Gastroesophageal sphincter (tissue), 4 donors: ENCODE data around the gene SH2D3A. TPM values are rescaled to one million over a fixed set of nuclear protein-coding genes. Genes with fewer than 3 reads are reported as not detected.

Experiments
- ATAC-seq: fragments of 150-250 bp; one replicate; pipeline ENCODE4 v1.9.1; 2016; ENCODE audit warnings: mild to moderate bottlenecking, moderate library complexity
- H3K27ac ChIP-seq, 4 donors: fragments of 200-600 bp; sonication (generic) in 3 of 4; 1 replicate in 3 of 4; 2 replicates in 1 of 4; pipeline ENCODE4 v1.5.1; 2016 to 2019
- H3K27me3 ChIP-seq: fragments of 200-600 bp; sonication (generic); one replicate; pipeline ENCODE4 v1.5.1; 2019
- H3K36me3 ChIP-seq, 2 donors: fragments of 200-600 bp; sonication (generic); one replicate each; pipeline ENCODE4 v1.5.1; 2019; ENCODE audit warnings: control low read depth in 1 of 2
- H3K4me1 ChIP-seq, 3 donors: fragments of 200-600 bp; sonication (generic); 1 replicate in 2 of 3; 2 replicates in 1 of 3; pipeline ENCODE4 v1.5.1; 2016 to 2019; ENCODE audit warnings: control low read depth in 2 of 3
- H3K4me3 ChIP-seq, 2 donors: fragments of 200-600 bp; sonication (generic); one replicate each; pipeline ENCODE4 v1.5.1; 2019; ENCODE audit warnings: mild to moderate bottlenecking in 1 of 2, moderate library complexity in 1 of 2
- H3K9me3 ChIP-seq, 3 donors: fragments of 200-600 bp; sonication (generic); one replicate each; pipeline ENCODE4 v1.5.1; 2017 to 2019; ENCODE audit warnings: control low read depth in 2 of 3
- CTCF ChIP-seq, 4 experiments: fragments of 200-600 bp in 2 of 4; fragments of 450-650 bp in 2 of 4; sonication (generic) in 1 of 4; IDR thresholded peaks; one replicate each; pipeline ENCODE4 v1.5.1; 2017 to 2019; ENCODE audit warnings: antibody characterized with exemption in 4 of 4, mild to moderate bottlenecking in 2 of 4, moderate library complexity in 2 of 4
- EP300 ChIP-seq: sonication (generic); formaldehyde crosslinking; IDR thresholded peaks from one replicate; pipeline ENCODE4 v1.6.1; 2017; ENCODE audit warnings: antibody characterized with exemption, mild to moderate bottlenecking
- POLR2A ChIP-seq, 2 donors: fragments of 450-650 bp; IDR thresholded peaks; one replicate each; pipeline ENCODE4 v1.6.1; 2017; ENCODE audit warnings: antibody characterized with exemption in 2 of 2, mild to moderate bottlenecking in 2 of 2, moderate library complexity in 1 of 2
- POLR2AphosphoS5 ChIP-seq: sonication (generic); formaldehyde crosslinking; IDR thresholded peaks from one replicate; pipeline ENCODE4 v1.6.1; 2017; ENCODE audit warnings: antibody characterized with exemption
- WGBS, 2 donors: methylation state at CpG; one replicate each; pipeline ENCODE4 v1.1.5; 2018; ENCODE audit warnings: low coverage in 1 of 2; 5-methylcytosine and 5-hydroxymethylcytosine counted together
- total RNA-seq, 4 donors: library from RNA; depleted of rRNA; stranded (reverse); fragments of >200 nt; gene quantifications; one replicate each; pipeline ENCODE4 v1.1.0, GENCODE V29; 2016

SH2D3A gene
- total RNA-seq, 4 donors from 2014 or later = 0.78 to 5.8 (median 1.7) TPM; not detected in 1

GRCh38 chr19:6717036-6717435 lies 50.2 kb downstream of the SH2D3A start:
- 66 to 72% methylated on average over 9 to 10 of the region's 10 CpGs for WGBS, 2 donors
- H3K27me3 ChIP-seq = peaks cover 64% of the 10 kb centered on the region
- H3K36me3 ChIP-seq = peaks cover 0 to 4% of the 10 kb centered on the region in 2 donors
- ATAC-seq = no peak
- no peak overlapping the region for H3K27ac ChIP-seq
- H3K9me3 ChIP-seq = no peaks in the 10 kb centered on the region
- no peak overlapping the region for H3K4me3 ChIP-seq
- H3K4me1 ChIP-seq = peaks cover 0 to under 1% (median 0%) of the 10 kb centered on the region in 3 donors
- TF ChIP-seq POLR2AphosphoS5 (no peak), POLR2A (IDR thresholded peaks at IDR 0.05) (no peak), CTCF (IDR thresholded peaks at IDR 0.05) (no peak), EP300 (no peak)

- TF ChIP-seq CTCF (IDR thresholded peaks at IDR 0.05) (no peak), EP300 (no peak), POLR2AphosphoS5 (no peak), POLR2A (IDR thresholded peaks at IDR 0.05) (no peak)
- H3K4me3 ChIP-seq = no peak overlapping the region
- 68 to 70% methylated on average over 4 to 6 of the region's 6 CpGs for WGBS, 2 donors
- ATAC-seq = no peak
- no peaks in the 10 kb centered on the region for H3K9me3 ChIP-seq
- no peak overlapping the region for H3K27ac ChIP-seq
- peaks cover 0 to 4% of the 10 kb centered on the region in 2 donors for H3K36me3 ChIP-seq
- H3K27me3 ChIP-seq = peaks cover 68% of the 10 kb centered on the region
- H3K4me1 ChIP-seq = no peaks in the 10 kb centered on the region
Measured at GRCh38 chr19:6716610-6716970, 50.6 kb downstream of the SH2D3A start.

- 83 to 86% methylated on average over 2 to 8 of the region's 11 CpGs for WGBS, 2 donors
- Histone ChIP-seq H3K4me1 (peaks cover 0 to 10% (median 0%) of the 10 kb centered on the region in 3 donors), H3K27ac (no peak overlapping the region), H3K9me3 (no peaks in the 10 kb centered on the region), H3K27me3 (peaks cover 84% of the 10 kb centered on the region), H3K4me3 (no peak overlapping the region), H3K36me3 (peaks cover 0 to 4% of the 10 kb centered on the region in 2 donors)
- TF ChIP-seq POLR2A (IDR thresholded peaks at IDR 0.05) (no peak), CTCF (IDR thresholded peaks at IDR 0.05) (no peak), EP300 (no peak), POLR2AphosphoS5 (no peak)
- ATAC-seq = no peak
Measured at GRCh38 chr19:6714749-6715555, 52.3 kb downstream of the SH2D3A start.

- no peak for ATAC-seq
- Histone ChIP-seq H3K4me1 (peaks cover 0 to 10% (median 0%) of the 10 kb centered on the region in 3 donors), H3K27me3 (peaks cover 87% of the 10 kb centered on the region), H3K36me3 (peaks cover 0 to 4% of the 10 kb centered on the region in 2 donors), H3K4me3 (no peak overlapping the region), H3K27ac (no peak overlapping the region), H3K9me3 (no peaks in the 10 kb centered on the region)
- no peak for TF ChIP-seq EP300
- TF ChIP-seq POLR2A (IDR thresholded peaks at IDR 0.05) = no peak
- TF ChIP-seq CTCF (IDR thresholded peaks at IDR 0.05) = no peak
- no peak for TF ChIP-seq POLR2AphosphoS5
- WGBS, 2 donors = no CpG with 5 or more reads among the region's 24 CpGs
Measured at GRCh38 chr19:6713773-6714692, 53.2 kb downstream of the SH2D3A start.
